K562 (cell line): ENCODE measurements around the gene UVRAG. TPM values are rescaled to one million over a fixed set of nuclear protein-coding genes. Genes with fewer than 3 reads are reported as not detected.
A peak's percentile ranks its signal among the peaks of the same experiment; 100 is the strongest.

Experiments used
- ATAC-seq: fragments of 200-7000 bp; cut with Tn5 transposase; 3 replicates; pipeline ENCODE4 v1.9.1; 2020; ENCODE audit warnings: moderate library complexity
- BruUV-seq: library from RNA; stranded (reverse); fragments of 400-500 nt; replicated peaks from 2 replicates; lab custom pipeline; 2021; lab: Mats Ljungman, UMichigan
- CTCF ChIA-PET: fragments of 300-600 bp; formaldehyde crosslinking; extraction: SDS; loops from one replicate; lab custom pipeline; 2021; ENCODE audit warnings: low intra/inter-chr PET ratio; lab: Yijun Ruan, JAX
- POLR2A ChIA-PET: fragments of 300-600, 350-650 bp; sonication (Branson Sonifier 250); formaldehyde crosslinking; extraction: SDS; loops from one replicate; lab custom pipeline; 2021; ENCODE audit warnings: antibody characterized with exemption, inconsistent platforms; lab: Yijun Ruan, JAX
- DNase-seq, 4 experiments: peaks; one replicate each; pipeline versions ENCODE4 v3.0.0 to v3.0.0-alpha.2; 2011 to 2018; ENCODE audit warnings: low spot score in 3 of 4, mixed read lengths in 3 of 4; ENCODE audit errors: extremely low read depth in 1 of 4
- FAIRE-seq: peaks from 2 replicates; lab custom pipeline; 2011; peaks lifted over from hg19 to GRCh38; lab: Jason Lieb, UNC
- H2AFZ ChIP-seq: 2 replicates; pipeline ENCODE4 v1.6.0; 2011; ENCODE audit warnings: low read depth, low read length, control low read depth, inconsistent platforms
- H3K27ac ChIP-seq: fragments of 200-600 bp; 3 replicates; pipeline ENCODE4 v1.8.0; 2011; ENCODE audit warnings: low read depth, mild to moderate bottlenecking, control low read depth, inconsistent platforms, low read length, moderate library complexity, mixed read lengths; ENCODE audit errors: extremely low read depth
- H3K27me3 ChIP-seq, 2 experiments: fragments of 300-600 bp in 1 of 2; 2 replicates in 1 of 2; 3 replicates in 1 of 2; pipeline versions ENCODE4 v1.6.0 to v1.8.0; 2011; ENCODE audit warnings: inconsistent platforms in 2 of 2, low read length in 2 of 2, mild to moderate bottlenecking in 1 of 2, mixed read lengths in 1 of 2, moderate library complexity in 1 of 2; ENCODE audit not compliant: control insufficient read depth in 2 of 2, insufficient read depth in 2 of 2
- H3K36me3 ChIP-seq: fragments of 300-600 bp; 3 replicates; pipeline ENCODE4 v1.8.0; 2011; ENCODE audit warnings: mild to moderate bottlenecking, low read length, inconsistent platforms; ENCODE audit not compliant: control insufficient read depth, insufficient read depth
- H3K4me1 ChIP-seq, 2 experiments: fragments of 200-600 bp in 1 of 2; replicated peaks in 1 of 2; 2 replicates in 1 of 2; 3 replicates in 1 of 2; pipeline versions ENCODE4 v1.5.1 to v1.8.0; 2011; ENCODE audit warnings: inconsistent platforms in 2 of 2, low read length in 2 of 2, mild to moderate bottlenecking in 1 of 2, mixed read lengths in 1 of 2, moderate library complexity in 1 of 2; ENCODE audit not compliant: control insufficient read depth in 2 of 2, insufficient read depth in 2 of 2
- H3K4me2 ChIP-seq: 2 replicates; pipeline ENCODE4 v1.6.1; 2011; ENCODE audit warnings: low read length, control low read depth, inconsistent platforms, mixed read lengths; ENCODE audit not compliant: insufficient read depth
- H3K4me3 ChIP-seq: fragments of 200-600 bp; sonication (generic), shearing (Covaris generic); 2 replicates; pipeline ENCODE4 v1.5.1; 2016; ENCODE audit warnings: control low read depth, inconsistent platforms
- H3K79me2 ChIP-seq: fragments of 200-600 bp; 3 replicates; pipeline ENCODE4 v1.8.0; 2011; ENCODE audit warnings: low read length, inconsistent platforms; ENCODE audit not compliant: control insufficient read depth, insufficient read depth
- H3K9ac ChIP-seq, 2 experiments: 2 replicates each; pipeline versions ENCODE4 v1.6.0 to v1.6.1; 2011; ENCODE audit warnings: low read depth in 2 of 2, low read length in 2 of 2, control low read depth in 1 of 2, inconsistent platforms in 1 of 2, mild to moderate bottlenecking in 1 of 2, mixed read lengths in 1 of 2; ENCODE audit not compliant: insufficient read depth in 1 of 2
- H3K9me1 ChIP-seq: one replicate; pipeline ENCODE4 v1.6.0; 2011; ENCODE audit warnings: inconsistent platforms, mild to moderate bottlenecking, low read length, moderate library complexity; ENCODE audit not compliant: control insufficient read depth, insufficient read depth
- H3K9me3 ChIP-seq: replicated peaks from 2 replicates; pipeline ENCODE4 v1.5.1; 2011; ENCODE audit warnings: low read depth, low read length, inconsistent platforms; ENCODE audit not compliant: control insufficient read depth, insufficient read depth
- H4K20me1 ChIP-seq: replicated peaks from 2 replicates; pipeline ENCODE4 v1.6.1; 2011; ENCODE audit warnings: low read length, inconsistent platforms, mixed read lengths; ENCODE audit not compliant: control insufficient read depth, insufficient read depth
- KLF13 ChIP-seq: fragments of 450-650 bp; IDR thresholded peaks from 2 replicates; pipeline ENCODE4 v1.6.1; 2016; ENCODE audit warnings: missing genetic modification characterization, low read depth, mild to moderate bottlenecking, missing compliant biosample characterization, moderate library complexity, borderline replicate concordance
- MCM3 ChIP-seq: fragments of 450-650 bp; IDR thresholded peaks from 2 replicates; pipeline ENCODE4 v1.6.1; 2016
- MGA ChIP-seq: fragments of 450-650 bp; IDR thresholded peaks from 2 replicates; pipeline ENCODE4 v1.6.1; 2016; ENCODE audit warnings: mild to moderate bottlenecking, moderate library complexity
- SMARCA5 ChIP-seq: fragments of 450-650 bp; IDR thresholded peaks from 2 replicates; pipeline ENCODE4 v1.6.1; 2016
- ZNF589 ChIP-seq: fragments of 200-800 bp; sonication (Bioruptor generic); IDR thresholded peaks from 2 replicates; pipeline ENCODE4 v1.6.1; 2016; ENCODE audit warnings: low read depth, missing genetic modification characterization, missing compliant biosample characterization
- WGBS: fragments of 100-300 bp; shearing (Covaris generic); methylation state at CpG from one replicate; pipeline ENCODE4 v1.1.6; 2016; ENCODE audit warnings: low coverage, mixed read lengths; ENCODE audit not compliant: insufficient coverage; ENCODE audit errors: missing lambda C conversion rate; 5-methylcytosine and 5-hydroxymethylcytosine counted together
- in situ Hi-C: fragments of 300-500 bp; cut with MboI; formaldehyde crosslinking; loops from 4 replicates; pipeline ENCODE4 v1.15.0; 2018; ENCODE audit warnings: inconsistent platforms, mixed read lengths
- intact Hi-C: fragments of 100-400 bp; cut with micrococcal nuclease; formaldehyde crosslinking; loops from 2 replicates; pipeline ENCODE4 v1.14.2; 2022
- polyA plus RNA-seq, 8 experiments: library from polyadenylated mRNA; depleted of rRNA in 4 of 8; stranded (reverse) in 5 of 8; unstranded in 3 of 8; fragments of >200 nt; fragmentation: Nextera tagmentation in 2 of 8; fragmentation: Illumina TruSeq in 1 of 8; extraction: Ambion mirVana in 2 of 8; extraction: Trizol in 1 of 8; gene quantifications; 2 replicates each; pipeline versions ENCODE4 v1.2.1 to v1.2.3, GENCODE V29; 2011 to 2014; ENCODE audit warnings: inconsistent platforms in 1 of 8, missing spikeins in 1 of 8
- total RNA-seq, 7 experiments: library from RNA; depleted of rRNA in 6 of 7; stranded (reverse); fragments of >200 nt in 6 of 7; fragmentation: Illumina TruSeq in 2 of 7; extraction: Trizol in 2 of 7; gene quantifications; 2 replicates each; pipeline versions ENCODE4 v1.2.1 to v1.2.3, GENCODE V29; 2011 to 2021; ENCODE audit warnings: low replicate concordance in 1 of 7

Gene UVRAG
- total and polyA plus RNA-seq, 9 of the 15 experiments (the other 6 are each of a cell fraction or from before 2014, with no cell fraction given): 3.1 to 17.8 (median 12.4) TPM

DNA sequence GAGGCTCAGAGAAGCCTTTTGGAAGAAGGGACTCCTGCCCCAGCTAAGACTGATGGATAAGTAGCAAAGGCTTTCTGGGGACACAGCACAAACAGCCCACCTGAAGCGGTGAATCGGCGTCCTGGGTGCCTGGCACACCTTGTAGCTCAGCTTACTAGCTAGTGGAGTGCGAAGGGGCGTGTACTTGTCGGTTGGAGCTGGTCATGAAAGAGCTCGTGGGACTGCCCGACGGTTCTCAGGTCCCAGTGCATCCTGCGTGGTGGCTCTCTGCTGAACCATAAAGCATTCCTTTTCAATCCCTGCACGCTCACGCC is 690 bp upstream of the UVRAG start:
- BruUV-seq: TSS peak; percentile 67
- Histone ChIP-seq H3K4me1 (peaks cover 14 to 28% of the 10 kb centered on the region in 2 experiments), H3K9me1 (no peaks in the 10 kb centered on the region), H4K20me1 (no peaks in the 10 kb centered on the region; the same call in 1 of the 2 replicates), H3K36me3 (no peaks in the 10 kb centered on the region), H2AFZ (peak overlapping the region; percentile 98), H3K4me2 (peak overlapping the region; percentile 84), H3K4me3 (peak overlapping the region; percentile 87), H3K79me2 (peaks cover 43% of the 10 kb centered on the region), H3K27me3 (no peaks in the 10 kb centered on the region), H3K27ac (peak overlapping the region; percentile 79), H3K9ac (peak overlapping the region; percentile 75 to 84), H3K9me3 (no peaks in the 10 kb centered on the region)
- in situ Hi-C loops: no loop called here
- ATAC-seq (peak; percentile 27), DNase-seq (no peak), FAIRE-seq (no peak)
- intact Hi-C loops: no loop called here
- TF ChIP-seq KLF13 (tag) (0 out of 2 replicates have a peak, but pooled peaks have one; percentile 54), MGA (0 out of 2 replicates have a peak, but pooled peaks have one; percentile 27), ZNF589 (0 out of 2 replicates have a peak, but pooled peaks have one; percentile 50), MCM3 (no peak), SMARCA5 (no peak)
- 4% methylated on average over 12 of the region's 12 CpGs for WGBS
- ChIA-PET POLR2A (interaction anchor here (2.7 kb wide), 1 partner anchor 12 kb away, joined by 11 read pairs; no protein-coding TSS in a partner anchor), CTCF (no interaction called here)
